ENCODE data around the gene CBFA2T3. TPM values are rescaled to one million over a fixed set of nuclear protein-coding genes. Genes with fewer than 3 reads are reported as not detected.

The CBFA2T3 gene
- polyA plus RNA-seq, 1 experiment: not detected

DNA sequence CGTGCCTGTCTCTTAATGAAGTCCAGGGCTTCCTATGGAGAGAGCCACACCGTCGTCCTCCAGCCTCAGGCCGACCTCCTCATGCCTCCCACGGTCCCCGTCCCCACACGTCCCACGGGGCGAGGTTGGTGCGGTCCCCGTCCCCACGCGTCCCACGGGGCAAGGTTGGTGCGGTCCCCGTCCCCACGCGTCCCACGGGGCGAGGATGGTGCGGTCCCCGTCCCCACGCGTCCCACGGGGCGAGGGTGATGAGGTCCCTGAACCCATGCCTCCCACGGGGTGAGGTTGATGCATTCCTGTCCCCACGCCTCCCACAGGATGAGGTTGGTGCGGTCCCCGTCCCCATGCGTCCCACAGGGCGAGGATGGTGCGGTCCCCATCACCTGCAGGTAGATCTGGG is 141.2 kb downstream of the CBFA2T3 start:
- TF ChIP-seq, protein P1, sequence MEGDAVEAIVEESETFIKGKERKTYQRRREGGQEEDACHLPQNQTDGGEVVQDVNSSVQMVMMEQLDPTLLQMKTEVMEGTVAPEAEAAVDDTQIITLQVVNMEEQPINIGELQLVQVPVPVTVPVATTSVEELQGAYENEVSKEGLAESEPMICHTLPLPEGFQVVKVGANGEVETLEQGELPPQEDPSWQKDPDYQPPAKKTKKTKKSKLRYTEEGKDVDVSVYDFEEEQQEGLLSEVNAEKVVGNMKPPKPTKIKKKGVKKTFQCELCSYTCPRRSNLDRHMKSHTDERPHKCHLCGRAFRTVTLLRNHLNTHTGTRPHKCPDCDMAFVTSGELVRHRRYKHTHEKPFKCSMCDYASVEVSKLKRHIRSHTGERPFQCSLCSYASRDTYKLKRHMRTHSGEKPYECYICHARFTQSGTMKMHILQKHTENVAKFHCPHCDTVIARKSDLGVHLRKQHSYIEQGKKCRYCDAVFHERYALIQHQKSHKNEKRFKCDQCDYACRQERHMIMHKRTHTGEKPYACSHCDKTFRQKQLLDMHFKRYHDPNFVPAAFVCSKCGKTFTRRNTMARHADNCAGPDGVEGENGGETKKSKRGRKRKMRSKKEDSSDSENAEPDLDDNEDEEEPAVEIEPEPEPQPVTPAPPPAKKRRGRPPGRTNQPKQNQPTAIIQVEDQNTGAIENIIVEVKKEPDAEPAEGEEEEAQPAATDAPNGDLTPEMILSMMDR (IDR thresholded peaks at IDR 0.05; ENCODE audit: insufficient read depth, low read depth, low read length): no peak
- POLR2A ChIA-PET: no interaction called here
- no peak overlapping the region for H3K4me3 ChIP-seq (ENCODE audit: low read depth, low read length)

DNA sequence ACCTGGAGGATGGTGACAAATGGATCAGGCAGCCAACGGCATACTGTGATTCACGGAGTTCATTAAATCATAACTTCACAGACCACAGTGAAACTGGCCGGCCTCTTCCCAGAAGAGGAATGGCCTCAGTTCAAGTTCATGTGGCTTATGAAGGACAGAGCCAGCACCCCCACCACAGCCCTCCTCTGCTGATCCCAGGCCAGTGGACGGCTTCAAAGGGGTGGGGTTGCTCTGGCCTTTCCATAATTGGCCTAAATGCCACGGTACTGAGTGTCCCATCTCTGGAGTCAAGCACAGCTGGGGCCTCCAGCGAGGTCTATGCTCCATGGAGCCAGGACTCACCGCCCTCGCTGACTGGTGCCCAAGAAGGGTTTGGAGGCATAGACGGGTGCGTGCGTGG is 141.6 kb downstream of the CBFA2T3 start:
- no peak overlapping the region for H3K4me3 ChIP-seq (ENCODE audit: low read depth, low read length)
- DNase-seq (ENCODE audit: low read depth): no peak
- no peaks in the 10 kb centered on the region for H3K27me3 ChIP-seq (ENCODE audit: control insufficient read depth, insufficient read depth, low read length)
- POLR2A ChIA-PET: no interaction called here
- peaks cover 17% of the 10 kb centered on the region for H3K36me3 ChIP-seq (ENCODE audit: control insufficient read depth, insufficient read depth, low read length)
- TF ChIP-seq, protein P1 (IDR thresholded peaks at IDR 0.05; ENCODE audit: insufficient read depth, low read depth, low read length): no peak
- CTCF ChIA-PET: interaction anchor here (2.5 kb wide), 1 partner anchor 11 kb away, joined by 8 read pairs; no protein-coding TSS in a partner anchor

More for the DNA sequence above, 141.2 kb downstream of the CBFA2T3 start:
- H3K36me3 ChIP-seq (ENCODE audit: control insufficient read depth, insufficient read depth, low read length): peaks cover 22% of the 10 kb centered on the region
- H3K27me3 ChIP-seq (ENCODE audit: control insufficient read depth, insufficient read depth, low read length): no peaks in the 10 kb centered on the region
- DNase-seq (ENCODE audit: low read depth): no peak
- CTCF ChIA-PET: no interaction called here

DNA sequence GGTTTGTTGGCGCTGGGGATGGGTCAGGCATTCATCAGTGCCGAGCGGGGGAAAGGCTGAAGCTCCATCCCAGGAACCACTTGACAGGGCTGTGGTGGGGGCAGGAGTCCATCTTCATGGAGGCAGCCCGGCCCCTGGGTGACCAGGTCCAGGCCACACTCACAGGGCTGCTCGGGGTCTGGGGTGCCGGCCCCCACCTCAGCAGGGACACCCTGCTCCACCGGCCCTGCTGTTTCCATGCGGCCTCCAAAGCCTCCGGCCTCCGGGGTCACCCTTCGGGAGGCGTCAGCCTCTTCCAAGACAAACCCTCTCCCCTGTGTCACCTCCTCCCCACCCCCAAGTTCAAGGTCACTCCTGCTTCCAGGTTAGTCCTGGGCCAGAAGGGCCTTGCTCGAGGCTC is 142.3 kb downstream of the CBFA2T3 start:
- TF ChIP-seq, protein P1 (IDR thresholded peaks at IDR 0.05; ENCODE audit: insufficient read depth, low read depth, low read length): no peak
- Histone ChIP-seq H3K27me3 (ENCODE audit: control insufficient read depth, insufficient read depth, low read length) (no peaks in the 10 kb centered on the region), H3K36me3 (ENCODE audit: control insufficient read depth, insufficient read depth, low read length) (peaks cover 12% of the 10 kb centered on the region), H3K4me3 (ENCODE audit: low read depth, low read length) (no peak overlapping the region)
- CTCF ChIA-PET: interaction anchor here (2.5 kb wide), 1 partner anchor 12 kb away, joined by 8 read pairs; no protein-coding TSS in a partner anchor
- DNase-seq (ENCODE audit: low read depth): no peak
- POLR2A ChIA-PET: no interaction called here

DNA sequence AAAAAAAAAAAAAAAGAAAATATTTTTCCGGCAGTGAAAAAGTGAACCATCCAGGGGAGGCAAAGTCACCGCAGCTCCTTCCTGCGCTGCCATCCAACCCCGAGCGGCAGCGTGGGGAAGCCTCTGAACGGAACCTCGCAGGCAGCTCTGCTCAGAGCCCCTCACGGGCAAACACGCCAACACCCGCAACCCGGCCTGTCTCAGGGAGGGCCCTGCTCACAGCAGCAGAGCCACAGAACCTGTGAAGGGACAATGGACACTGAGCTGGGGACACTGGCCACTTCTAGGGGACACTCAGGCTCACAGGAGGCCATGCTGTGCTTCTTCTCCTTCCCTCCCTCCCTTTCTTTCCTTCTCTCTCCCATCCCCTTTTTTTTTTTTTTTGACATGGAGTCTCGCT is 143.9 kb downstream of the CBFA2T3 start:
- Histone ChIP-seq H3K4me3 (ENCODE audit: low read depth, low read length) (no peak overlapping the region), H3K27me3 (ENCODE audit: control insufficient read depth, insufficient read depth, low read length) (no peaks in the 10 kb centered on the region), H3K36me3 (ENCODE audit: control insufficient read depth, insufficient read depth, low read length) (peaks cover 4% of the 10 kb centered on the region)
- ChIA-PET CTCF (interaction anchor here (2.5 kb wide), 1 partner anchor 14 kb away, joined by 8 read pairs; no protein-coding TSS in a partner anchor), POLR2A (no interaction called here)
- TF ChIP-seq, protein P1 (IDR thresholded peaks at IDR 0.05; ENCODE audit: insufficient read depth, low read depth, low read length): no peak
- no peak for DNase-seq (ENCODE audit: low read depth)

DNA sequence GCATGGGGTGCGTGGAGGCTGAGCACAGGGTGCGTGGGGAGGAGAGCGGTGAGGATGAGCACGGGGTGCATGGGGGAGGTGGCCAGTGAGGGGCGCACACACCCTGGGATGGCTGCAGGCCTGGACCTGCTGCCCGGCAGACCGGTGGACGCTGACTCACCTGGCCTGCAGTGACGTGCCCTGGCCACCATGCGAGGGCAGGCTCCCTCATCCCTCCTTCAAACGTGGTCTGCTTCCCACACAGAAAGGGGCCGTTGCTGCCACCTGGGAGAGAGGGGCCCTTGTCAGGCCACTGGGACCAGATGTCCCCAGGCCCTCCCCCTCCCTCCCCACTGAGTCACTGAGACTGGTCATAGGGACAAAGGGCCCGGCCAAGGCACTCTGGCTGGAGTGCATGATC is 145.2 kb downstream of the CBFA2T3 start:
- TF ChIP-seq, protein P1 (IDR thresholded peaks at IDR 0.05; ENCODE audit: insufficient read depth, low read depth, low read length): no peak
- H3K36me3 ChIP-seq (ENCODE audit: control insufficient read depth, insufficient read depth, low read length): peaks cover 4% of the 10 kb centered on the region
- ChIA-PET CTCF (no interaction called here), POLR2A (no interaction called here)
- no peak for DNase-seq (ENCODE audit: low read depth)
- H3K4me3 ChIP-seq (ENCODE audit: low read depth, low read length): no peak overlapping the region
- H3K27me3 ChIP-seq (ENCODE audit: control insufficient read depth, insufficient read depth, low read length): no peaks in the 10 kb centered on the region

Data from BJ (cell line).